ENCODE results near the gene PITPNB. TPM values are rescaled to one million over a fixed set of nuclear protein-coding genes. Genes with fewer than 3 reads are reported as not detected.

PITPNB gene
- total RNA-seq, 2 donors from 2014 or later: 59.6 to 68.2 TPM

GRCh38 chr22:27845644-27846043, 73.4 kb downstream of the PITPNB start:
- peak; percentile 59 for DNase-seq
- WGBS, 2 experiments (ENCODE audit: insufficient coverage in 1 of 2, insufficient read length in 1 of 2): 80 to 100% methylated on average over 1 to 7 of the region's 7 CpGs
- Mint-ChIP-seq H3K36me3 (ENCODE audit: low read depth) (peaks cover 18% of the 10 kb centered on the region), H3K27ac (peak overlapping the region; percentile 53), H3K9me3 (no peaks in the 10 kb centered on the region), H3K4me1 (peaks cover 29% of the 10 kb centered on the region), H3K27me3 (ENCODE audit: insufficient read depth) (no peaks in the 10 kb centered on the region), H3K4me3 (no peak overlapping the region)
- no peak overlapping the region for H3K4me3 ChIP-seq (ENCODE audit: low read length)
- no peaks in the 10 kb centered on the region for H3K27me3 ChIP-seq (ENCODE audit: control insufficient read depth, insufficient read depth, low read length, poor library complexity, severe bottlenecking)
- H3K9me3 ChIP-seq (ENCODE audit: control insufficient read depth, low read length): no peaks in the 10 kb centered on the region
- H3K36me3 ChIP-seq (ENCODE audit: control insufficient read depth, insufficient read depth, low read length): peaks cover 28% of the 10 kb centered on the region
- no peak for TF ChIP-seq CTCF (conservative IDR thresholded peaks at IDR 0.05)
- H3K4me1 ChIP-seq (ENCODE audit: control insufficient read depth, insufficient read depth, low read length): peaks cover 14% of the 10 kb centered on the region
- H3K9ac ChIP-seq (ENCODE audit: extremely low read depth, low read length, poor library complexity, severe bottlenecking): no peak overlapping the region
- no peak overlapping the region for H3K27ac ChIP-seq (ENCODE audit: low read depth, low read length)

GRCh38 chr22:27844656-27845591, 74.1 kb downstream of the PITPNB start:
- no peak overlapping the region for H3K4me3 Mint-ChIP-seq
- H3K36me3 ChIP-seq (ENCODE audit: control insufficient read depth, insufficient read depth, low read length): peaks cover 25% of the 10 kb centered on the region
- peak overlapping the region; percentile 53 for H3K27ac Mint-ChIP-seq
- H3K9me3 Mint-ChIP-seq: no peaks in the 10 kb centered on the region
- no peak for TF ChIP-seq CTCF (conservative IDR thresholded peaks at IDR 0.05)
- no peak overlapping the region for H3K27ac ChIP-seq (ENCODE audit: low read depth, low read length)
- 83 to 89% methylated on average over 11 to 19 of the region's 20 CpGs for WGBS, 2 experiments (ENCODE audit: insufficient coverage in 1 of 2, insufficient read length in 1 of 2)
- H3K4me3 ChIP-seq (ENCODE audit: low read length): no peak overlapping the region
- H3K4me1 Mint-ChIP-seq: peaks cover 23% of the 10 kb centered on the region
- H3K9ac ChIP-seq (ENCODE audit: extremely low read depth, low read length, poor library complexity, severe bottlenecking): no peak overlapping the region
- H3K36me3 Mint-ChIP-seq (ENCODE audit: low read depth): peaks cover 18% of the 10 kb centered on the region
- H3K27me3 ChIP-seq (ENCODE audit: control insufficient read depth, insufficient read depth, low read length, poor library complexity, severe bottlenecking): no peaks in the 10 kb centered on the region
- H3K4me1 ChIP-seq (ENCODE audit: control insufficient read depth, insufficient read depth, low read length): peaks cover 7% of the 10 kb centered on the region
- H3K27me3 Mint-ChIP-seq (ENCODE audit: insufficient read depth): peaks cover under 1% of the 10 kb centered on the region
- peak; percentile 44 for DNase-seq
- H3K9me3 ChIP-seq (ENCODE audit: control insufficient read depth, low read length): no peaks in the 10 kb centered on the region

- no peak for TF ChIP-seq CTCF (conservative IDR thresholded peaks at IDR 0.05)
- Mint-ChIP-seq H3K4me1 (peaks cover 17% of the 10 kb centered on the region), H3K9me3 (no peaks in the 10 kb centered on the region), H3K27me3 (ENCODE audit: insufficient read depth) (peaks cover 2% of the 10 kb centered on the region), H3K4me3 (no peak overlapping the region), H3K27ac (no peak overlapping the region), H3K36me3 (ENCODE audit: low read depth) (peaks cover 13% of the 10 kb centered on the region)
- Histone ChIP-seq H3K4me3 (ENCODE audit: low read length) (no peak overlapping the region), H3K36me3 (ENCODE audit: control insufficient read depth, insufficient read depth, low read length) (peaks cover 19% of the 10 kb centered on the region), H3K9ac (ENCODE audit: extremely low read depth, low read length, poor library complexity, severe bottlenecking) (no peak overlapping the region), H3K9me3 (ENCODE audit: control insufficient read depth, low read length) (no peaks in the 10 kb centered on the region), H3K27me3 (ENCODE audit: control insufficient read depth, insufficient read depth, low read length, poor library complexity, severe bottlenecking) (no peaks in the 10 kb centered on the region), H3K4me1 (ENCODE audit: control insufficient read depth, insufficient read depth, low read length) (peaks cover 5% of the 10 kb centered on the region), H3K27ac (ENCODE audit: low read depth, low read length) (no peak overlapping the region)
- peak; percentile 43 for DNase-seq
- WGBS, 2 experiments (ENCODE audit: insufficient coverage in 1 of 2, insufficient read length in 1 of 2): 87 to 93% methylated on average over 3 to 6 of the region's 6 CpGs
Observed at GRCh38 chr22:27844256-27844655, 74.8 kb downstream of the PITPNB start.
